CD14-positive monocyte (primary cell): ENCODE results near the gene GRIN3A. TPM values are rescaled to one million over a fixed set of nuclear protein-coding genes. Genes with fewer than 3 reads are reported as not detected.

Experiments
- DNase-seq, 3 donors: peaks; one replicate each; pipeline ENCODE4 v3.0.0-alpha.2; 2011 to 2022
- H2AFZ ChIP-seq: 2 replicates; pipeline ENCODE4 v1.6.0; 2012; ENCODE audit warnings: mild to moderate bottlenecking, low read depth, low read length, inconsistent platforms; ENCODE audit not compliant: insufficient read depth, poor library complexity, severe bottlenecking
- H3K27ac ChIP-seq, 2 donors: 1 replicate in 1 of 2; 2 replicates in 1 of 2; pipeline ENCODE4 v1.5.1; 2012 to 2013; ENCODE audit warnings: low read length in 2 of 2, control low read depth in 1 of 2, inconsistent platforms in 1 of 2, low read depth in 1 of 2, mild to moderate bottlenecking in 1 of 2
- H3K27me3 ChIP-seq, 2 donors: one replicate each; pipeline versions ENCODE4 v1.6.0 to v1.6.1; 2011 to 2013; ENCODE audit warnings: low read length in 2 of 2; ENCODE audit not compliant: control insufficient read depth in 2 of 2, insufficient read depth in 2 of 2
- H3K36me3 ChIP-seq, 2 donors: replicated peaks in 1 of 2; 1 replicate in 1 of 2; 2 replicates in 1 of 2; pipeline versions ENCODE4 v1.5.1 to v1.6.1; 2012 to 2013; ENCODE audit warnings: low read length in 2 of 2, control low read depth in 1 of 2, inconsistent platforms in 1 of 2, mild to moderate bottlenecking in 1 of 2; ENCODE audit not compliant: insufficient read depth in 2 of 2, control insufficient read depth in 1 of 2
- H3K4me1 ChIP-seq, 2 donors: 1 replicate in 1 of 2; 2 replicates in 1 of 2; pipeline versions ENCODE4 v1.5.1 to v1.6.1; 2012 to 2013; ENCODE audit warnings: low read length in 2 of 2, control low read depth in 1 of 2, inconsistent platforms in 1 of 2, mild to moderate bottlenecking in 1 of 2, moderate library complexity in 1 of 2; ENCODE audit not compliant: insufficient read depth in 2 of 2, control insufficient read depth in 1 of 2
- H3K4me2 ChIP-seq: replicated peaks from 2 replicates; pipeline ENCODE3; 2012; ENCODE audit warnings: low read length, moderate library complexity, mild to moderate bottlenecking; ENCODE audit not compliant: poor library complexity, severe bottlenecking; ENCODE audit errors: extremely low read depth
- H3K4me3 ChIP-seq, 3 experiments: fragments of 200-600 bp in 1 of 3; sonication (generic) in 1 of 3; replicated peaks in 1 of 3; 1 replicate in 2 of 3; 2 replicates in 1 of 3; pipeline ENCODE4 v1.5.1; 2011 to 2013; ENCODE audit warnings: low read length in 3 of 3, mild to moderate bottlenecking in 3 of 3, control low read depth in 2 of 3, low read depth in 2 of 3, inconsistent platforms in 1 of 3, moderate library complexity in 1 of 3
- H3K79me2 ChIP-seq: 2 replicates; pipeline ENCODE4 v1.6.0; 2012; ENCODE audit warnings: mild to moderate bottlenecking, control low read depth, inconsistent platforms, low read length, moderate library complexity; ENCODE audit not compliant: insufficient read depth
- H3K9ac ChIP-seq: 2 replicates; pipeline ENCODE4 v1.6.0; 2017; ENCODE audit warnings: low read length, mild to moderate bottlenecking; ENCODE audit not compliant: insufficient read depth, poor library complexity, severe bottlenecking
- H3K9me3 ChIP-seq, 2 donors: replicated peaks in 1 of 2; 1 replicate in 1 of 2; 2 replicates in 1 of 2; pipeline versions ENCODE4 v1.5.1 to v1.6.1; 2012 to 2013; ENCODE audit warnings: low read length in 2 of 2, control low read depth in 1 of 2; ENCODE audit not compliant: control insufficient read depth in 1 of 2, insufficient read depth in 1 of 2
- H4K20me1 ChIP-seq: 2 replicates; pipeline ENCODE4 v1.6.0; 2012; ENCODE audit warnings: mild to moderate bottlenecking, low read length, control low read depth, moderate library complexity; ENCODE audit not compliant: insufficient read depth
- H3K27ac Mint-ChIP-seq, 7 donors: one replicate each; pipeline ENCODE4 v1.8.0; 2020; ENCODE audit warnings: mild to moderate bottlenecking in 7 of 7, mixed read lengths in 7 of 7, moderate library complexity in 6 of 7, inconsistent platforms in 2 of 7
- H3K27me3 Mint-ChIP-seq, 3 donors: one replicate each; pipeline ENCODE4 v1.8.0; 2021 to 2022; ENCODE audit warnings: low read depth in 3 of 3, mild to moderate bottlenecking in 3 of 3, mixed read lengths in 3 of 3, moderate library complexity in 3 of 3, inconsistent platforms in 1 of 3
- H3K36me3 Mint-ChIP-seq, 2 donors: one replicate each; pipeline ENCODE4 v1.8.0; 2020; ENCODE audit warnings: mixed read lengths in 2 of 2, inconsistent platforms in 1 of 2, mild to moderate bottlenecking in 1 of 2
- H3K4me1 Mint-ChIP-seq: one replicate; pipeline ENCODE4 v1.8.0; 2020; ENCODE audit warnings: mild to moderate bottlenecking, mixed read lengths
- H3K4me3 Mint-ChIP-seq, 2 donors: one replicate each; pipeline ENCODE4 v1.8.0; 2020; ENCODE audit warnings: mild to moderate bottlenecking in 2 of 2, mixed read lengths in 2 of 2, moderate library complexity in 1 of 2
- H3K9me3 Mint-ChIP-seq, 7 donors: one replicate each; pipeline ENCODE4 v1.8.0; 2020 to 2022; ENCODE audit warnings: mixed read lengths in 7 of 7, mild to moderate bottlenecking in 6 of 7, moderate library complexity in 6 of 7, inconsistent platforms in 2 of 7
- WGBS: methylation state at CpG from one replicate; pipeline ENCODE4 v1.1.5; 2013; ENCODE audit warnings: missing lambda C conversion rate; ENCODE audit not compliant: insufficient coverage; 5-methylcytosine and 5-hydroxymethylcytosine counted together
- intact Hi-C, 2 donors: fragments of 100-400 bp; cut with micrococcal nuclease; formaldehyde crosslinking; loops; one replicate each; pipeline versions ENCODE4 v1.15.0 to v1.15.1; 2023
- polyA plus RNA-seq, 3 donors: library from polyadenylated mRNA; depleted of rRNA in 1 of 3; unstranded in 2 of 3; stranded (reverse) in 1 of 3; fragments of 300-500 nt in 2 of 3; fragments of >200 nt in 1 of 3; fragmentation: Illumina TruSeq in 2 of 3; gene quantifications; 1 replicate in 2 of 3; 2 replicates in 1 of 3; pipeline ENCODE4 v1.2.3, GENCODE V29; 2012 to 2021
- TF ChIP-seq, protein P1 (sequence below): fragments of 200-600 bp; IDR thresholded peaks from one replicate; pipeline ENCODE4 v1.8.0; 2022; ENCODE audit warnings: antibody characterized with exemption, mild to moderate bottlenecking

GRIN3A gene
- polyA plus RNA-seq, 3 donors, result 0.11 to 0.39 (median 0.16) TPM

- H3K4me1 ChIP-seq, result peaks cover 18 to 20% of the 10 kb centered on the region in 2 donors
- peaks cover 0 to 2% (median 0%) of the 10 kb centered on the region in 7 donors for H3K9me3 Mint-ChIP-seq
- H3K79me2 ChIP-seq, result no peaks in the 10 kb centered on the region
- H3K4me3 ChIP-seq, result no peak overlapping the region
- peaks cover 0 to 3% (median 2%) of the 10 kb centered on the region in 3 donors for H3K27me3 Mint-ChIP-seq
- no peak overlapping the region for H3K4me3 Mint-ChIP-seq
- no peaks in the 10 kb centered on the region for H4K20me1 ChIP-seq
- no peaks in the 10 kb centered on the region for H3K36me3 Mint-ChIP-seq
- H3K27ac Mint-ChIP-seq, result no peak overlapping the region
- TF ChIP-seq, protein P1, sequence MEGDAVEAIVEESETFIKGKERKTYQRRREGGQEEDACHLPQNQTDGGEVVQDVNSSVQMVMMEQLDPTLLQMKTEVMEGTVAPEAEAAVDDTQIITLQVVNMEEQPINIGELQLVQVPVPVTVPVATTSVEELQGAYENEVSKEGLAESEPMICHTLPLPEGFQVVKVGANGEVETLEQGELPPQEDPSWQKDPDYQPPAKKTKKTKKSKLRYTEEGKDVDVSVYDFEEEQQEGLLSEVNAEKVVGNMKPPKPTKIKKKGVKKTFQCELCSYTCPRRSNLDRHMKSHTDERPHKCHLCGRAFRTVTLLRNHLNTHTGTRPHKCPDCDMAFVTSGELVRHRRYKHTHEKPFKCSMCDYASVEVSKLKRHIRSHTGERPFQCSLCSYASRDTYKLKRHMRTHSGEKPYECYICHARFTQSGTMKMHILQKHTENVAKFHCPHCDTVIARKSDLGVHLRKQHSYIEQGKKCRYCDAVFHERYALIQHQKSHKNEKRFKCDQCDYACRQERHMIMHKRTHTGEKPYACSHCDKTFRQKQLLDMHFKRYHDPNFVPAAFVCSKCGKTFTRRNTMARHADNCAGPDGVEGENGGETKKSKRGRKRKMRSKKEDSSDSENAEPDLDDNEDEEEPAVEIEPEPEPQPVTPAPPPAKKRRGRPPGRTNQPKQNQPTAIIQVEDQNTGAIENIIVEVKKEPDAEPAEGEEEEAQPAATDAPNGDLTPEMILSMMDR, result no peak
- H2AFZ ChIP-seq, result no peak overlapping the region
- peaks cover 16% of the 10 kb centered on the region for H3K4me1 Mint-ChIP-seq
- no peaks in the 10 kb centered on the region for H3K9me3 ChIP-seq
- intact Hi-C loops, result no loop called here
- no peaks in the 10 kb centered on the region for H3K36me3 ChIP-seq
- H3K27me3 ChIP-seq, result no peaks in the 10 kb centered on the region
- H3K9ac ChIP-seq, result no peak overlapping the region
- DNase-seq, result no peak
- H3K27ac ChIP-seq, result no peak overlapping the region
- no peak overlapping the region for H3K4me2 ChIP-seq
These were observed 60.6 kb downstream of the GRIN3A start for GRCh38 chr9:101677861-101678260.

DNA sequence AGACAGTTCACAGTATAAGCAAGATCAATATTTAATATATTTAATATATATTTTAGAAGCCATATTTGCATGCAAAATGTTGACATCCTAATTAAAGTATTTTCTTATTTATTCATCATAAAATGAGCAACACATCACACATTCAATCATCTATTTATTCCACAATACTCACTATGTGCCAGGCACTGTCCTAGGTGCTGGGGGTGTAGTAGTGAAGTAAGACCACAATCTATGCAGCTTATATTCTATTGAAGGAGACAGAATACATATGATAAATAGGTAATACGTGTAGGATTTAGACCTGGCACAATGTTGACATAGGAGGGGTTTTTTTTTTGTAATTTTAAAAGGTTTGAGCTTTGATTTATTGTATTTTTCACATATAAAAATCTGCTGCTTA, 63.1 kb downstream of the GRIN3A start:
- Histone ChIP-seq H3K4me1 (peaks cover 18 to 20% of the 10 kb centered on the region in 2 donors), H3K9me3 (no peaks in the 10 kb centered on the region), H4K20me1 (no peaks in the 10 kb centered on the region), H3K27ac (no peak overlapping the region), H3K9ac (no peak overlapping the region), H3K79me2 (no peaks in the 10 kb centered on the region), H3K36me3 (no peaks in the 10 kb centered on the region), H3K4me2 (no peak overlapping the region), H3K27me3 (no peaks in the 10 kb centered on the region), H2AFZ (no peak overlapping the region), H3K4me3 (no peak overlapping the region)
- TF ChIP-seq, protein P1, result no peak
- H3K9me3 Mint-ChIP-seq, result peaks cover 0 to 6% (median 0%) of the 10 kb centered on the region in 7 donors
- peaks cover 0 to 3% (median 2%) of the 10 kb centered on the region in 3 donors for H3K27me3 Mint-ChIP-seq
- intact Hi-C loops, result no loop called here
- WGBS, result no CpG with 5 or more reads among the region's 1 CpG
- DNase-seq, result no peak
- peaks cover 16% of the 10 kb centered on the region for H3K4me1 Mint-ChIP-seq
- H3K36me3 Mint-ChIP-seq, result no peaks in the 10 kb centered on the region
- H3K27ac Mint-ChIP-seq, result no peak overlapping the region
- no peak overlapping the region for H3K4me3 Mint-ChIP-seq
